HS-27A (cell line): ENCODE measurements around the gene DNAJC8.

Experiments used
- DNase-seq: peaks from one replicate; pipeline ENCODE4 v3.0.0-alpha.2; 2012; ENCODE audit warnings: low read depth, missing footprints

Gene DNAJC8

GRCh38 chr1:28199328-28200233, 33.2 kb downstream of the DNAJC8 start:
- no peak for DNase-seq

- DNase-seq = no peak
Observed at GRCh38 chr1:28197682-28198415, 35.0 kb downstream of the DNAJC8 start.

DNA sequence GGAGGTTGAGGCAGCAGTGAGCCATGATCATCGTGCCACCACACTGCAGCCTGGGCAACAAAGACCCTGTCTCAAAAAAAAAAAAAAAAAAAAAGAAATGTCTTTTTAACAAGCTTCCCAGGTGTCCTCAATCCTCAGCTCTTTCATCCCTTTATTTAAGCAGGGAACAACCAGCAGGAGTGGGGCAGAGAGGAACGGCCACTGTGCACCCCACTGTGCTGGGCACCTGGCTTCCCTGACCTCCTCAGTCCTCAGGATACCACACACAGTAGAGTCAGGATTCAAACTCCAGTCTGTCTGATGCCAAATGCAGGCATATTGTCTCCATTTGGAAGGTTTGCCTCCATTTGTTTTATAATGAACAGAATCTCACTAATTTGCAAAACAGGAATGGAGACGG, 36.5 kb downstream of the DNAJC8 start:
- DNase-seq = no peak

DNA sequence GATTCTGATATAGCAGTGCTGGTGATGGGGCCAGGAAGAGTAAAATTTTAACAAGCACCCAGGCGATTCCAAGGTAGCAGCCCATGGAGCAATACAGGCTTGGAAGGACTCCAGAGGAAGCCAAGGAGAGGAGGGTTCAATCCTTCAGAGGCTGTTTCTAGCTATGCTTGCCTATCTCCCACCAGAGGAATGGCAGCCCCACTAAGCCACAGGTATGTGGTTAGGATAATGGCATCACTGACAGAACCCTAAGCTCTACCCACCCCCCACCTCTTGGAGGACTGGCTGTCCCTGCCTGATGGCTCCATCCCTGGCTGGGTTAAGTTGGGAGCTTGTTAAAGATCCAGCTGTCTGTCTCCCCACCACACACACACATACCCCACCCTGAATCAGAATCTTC, 37.0 kb downstream of the DNAJC8 start:
- DNase-seq = no peak

DNA sequence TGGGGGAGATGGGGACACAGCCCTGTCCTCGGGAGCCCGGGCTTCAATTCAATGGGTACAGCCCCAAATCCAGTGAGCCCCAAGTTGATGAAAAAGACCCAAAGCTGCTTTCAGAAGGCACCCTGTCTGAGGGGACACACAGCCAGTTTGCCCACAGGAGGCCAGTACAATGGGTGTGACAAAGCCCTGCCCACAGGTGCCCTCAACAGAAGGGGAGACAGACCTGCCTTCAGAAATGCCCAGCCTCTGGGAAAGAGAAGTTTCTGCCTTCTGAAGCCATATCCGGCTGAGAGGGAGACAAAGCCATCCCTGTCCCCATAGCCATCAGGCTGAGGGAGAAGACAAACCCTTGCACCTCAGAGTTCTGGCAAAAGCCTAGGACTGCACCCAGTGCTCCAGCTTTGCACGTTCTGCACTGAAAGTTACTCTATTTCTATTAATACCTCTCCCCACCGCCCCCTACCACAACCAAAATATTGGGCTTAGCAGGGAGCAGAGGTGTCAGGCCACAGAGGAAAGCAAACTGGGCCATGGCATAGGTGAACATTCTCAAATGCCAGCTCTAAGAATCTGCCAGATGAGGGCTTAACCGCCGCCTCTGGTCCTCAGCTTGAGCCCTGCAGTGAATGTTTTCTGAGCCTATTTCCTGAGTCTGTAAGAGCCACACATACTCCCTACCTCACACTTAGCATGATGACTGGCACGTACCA, 38.3 kb downstream of the DNAJC8 start:
- DNase-seq = no peak

- no peak for DNase-seq
Observed at GRCh38 chr1:28193701-28194161, 39.1 kb downstream of the DNAJC8 start.

- no peak for DNase-seq
Observed at GRCh38 chr1:28190996-28191645, 41.7 kb downstream of the DNAJC8 start.

DNA sequence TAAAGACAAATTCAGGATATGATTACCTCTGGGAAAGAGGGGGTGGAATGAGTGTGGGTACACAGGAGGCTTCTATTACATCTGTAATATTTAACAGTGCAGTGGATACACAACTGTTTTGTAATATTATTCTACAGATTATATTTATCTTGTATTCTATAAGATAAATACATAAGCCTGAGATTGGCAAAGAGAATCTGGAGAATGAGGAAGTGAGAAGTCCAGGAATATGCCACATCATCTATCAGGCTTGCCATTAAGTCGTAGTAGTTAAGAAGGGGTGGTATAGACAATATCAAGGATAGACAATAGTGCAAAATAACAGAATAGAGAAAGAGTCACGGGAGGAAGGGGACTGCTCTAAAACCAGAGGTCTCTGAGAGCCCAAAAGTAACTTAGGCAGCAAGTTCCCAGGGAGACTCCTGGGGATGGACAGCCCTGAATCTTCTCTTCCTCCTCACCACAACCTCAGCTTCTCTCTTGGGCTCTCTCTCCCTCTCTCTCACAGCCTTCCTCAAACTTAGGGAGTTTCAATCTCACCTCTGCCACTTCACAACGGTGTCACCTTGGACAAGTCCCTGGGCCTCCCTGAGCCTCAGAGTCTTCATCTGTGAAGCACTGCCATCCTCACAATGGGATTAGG, 42.4 kb downstream of the DNAJC8 start:
- DNase-seq = no peak

- DNase-seq = no peak
Observed at GRCh38 chr1:28185071-28185470, 47.8 kb downstream of the DNAJC8 start.

GRCh38 chr1:28180306-28181305, 52.2 kb downstream of the DNAJC8 start:
- no peak for DNase-seq

DNA sequence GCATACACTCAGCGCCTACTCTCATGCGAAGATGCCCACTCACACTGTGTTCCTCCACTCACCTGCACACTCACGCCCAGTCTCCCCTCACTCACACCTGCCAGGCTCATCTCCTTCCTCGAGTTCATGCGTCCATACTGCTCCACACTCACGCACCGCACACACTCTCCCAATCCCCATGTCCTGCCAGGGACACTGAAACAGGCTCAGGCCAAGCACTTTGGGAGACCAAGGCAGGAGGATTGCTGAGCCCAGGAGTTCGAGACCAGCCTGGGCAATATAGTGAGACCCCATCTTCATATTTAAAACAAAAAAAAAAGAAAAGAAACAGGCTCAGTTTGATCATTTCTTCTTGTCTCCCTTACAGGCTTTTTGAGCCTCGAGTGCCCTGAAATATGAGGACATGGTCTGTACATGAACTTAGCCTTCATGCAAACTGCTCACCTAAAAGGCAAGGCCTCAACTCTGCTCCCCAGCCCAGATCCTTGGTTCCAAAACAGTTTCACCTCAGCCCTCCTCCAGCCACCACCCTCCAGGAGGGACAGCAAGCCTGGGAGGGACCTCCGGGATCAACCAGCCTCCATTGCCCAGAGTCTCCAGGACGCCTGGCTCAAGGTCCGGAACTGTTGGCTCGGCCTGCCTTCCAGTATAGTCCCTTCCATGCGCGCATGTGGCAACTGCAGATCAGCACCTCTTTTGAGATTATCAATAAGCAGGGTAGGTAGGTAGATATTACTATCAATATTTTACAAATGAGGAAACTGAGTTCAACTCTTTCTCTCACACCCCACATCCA, 53.9 kb downstream of the DNAJC8 start:
- no peak for DNase-seq

- DNase-seq = no peak
Observed at GRCh38 chr1:28176492-28177470, 56.0 kb downstream of the DNAJC8 start, which contains the start of gene PTAFR. TSS of gene PTAFR (minus strand) at chr1:28176690. CDS start at chr1:28151021, 25,669 bp downstream.

DNA sequence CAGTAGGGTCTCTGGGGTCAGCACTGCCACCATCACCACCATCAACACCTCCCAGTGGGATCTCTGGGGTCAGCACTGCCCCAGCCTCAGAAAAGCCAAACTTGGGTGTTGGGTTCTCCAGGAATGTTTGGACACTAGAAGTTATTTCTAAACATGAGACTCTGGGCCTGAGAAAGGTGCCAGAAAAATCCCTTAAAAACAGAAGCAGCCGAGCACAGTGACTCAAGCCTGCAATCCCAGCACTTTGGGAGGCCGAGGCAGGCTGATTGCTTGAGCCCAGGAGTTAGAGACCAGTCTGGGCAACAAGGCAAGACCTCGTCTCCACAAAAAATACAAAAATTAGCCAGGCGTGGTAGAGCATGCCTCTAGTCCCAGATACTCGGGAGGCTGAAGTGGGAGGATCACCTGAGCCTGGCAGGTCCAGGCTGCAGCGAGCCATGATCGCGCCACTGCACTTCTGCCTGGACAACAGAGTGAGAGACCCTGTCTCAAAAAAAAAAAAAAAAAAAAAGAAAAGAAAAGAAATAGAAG, 56.8 kb downstream of the DNAJC8 start:
- DNase-seq = no peak

GRCh38 chr1:28173980-28174297, 58.9 kb downstream of the DNAJC8 start:
- DNase-seq = no peak

- DNase-seq = no peak
Observed at GRCh38 chr1:28173151-28173979, 59.5 kb downstream of the DNAJC8 start.

DNA sequence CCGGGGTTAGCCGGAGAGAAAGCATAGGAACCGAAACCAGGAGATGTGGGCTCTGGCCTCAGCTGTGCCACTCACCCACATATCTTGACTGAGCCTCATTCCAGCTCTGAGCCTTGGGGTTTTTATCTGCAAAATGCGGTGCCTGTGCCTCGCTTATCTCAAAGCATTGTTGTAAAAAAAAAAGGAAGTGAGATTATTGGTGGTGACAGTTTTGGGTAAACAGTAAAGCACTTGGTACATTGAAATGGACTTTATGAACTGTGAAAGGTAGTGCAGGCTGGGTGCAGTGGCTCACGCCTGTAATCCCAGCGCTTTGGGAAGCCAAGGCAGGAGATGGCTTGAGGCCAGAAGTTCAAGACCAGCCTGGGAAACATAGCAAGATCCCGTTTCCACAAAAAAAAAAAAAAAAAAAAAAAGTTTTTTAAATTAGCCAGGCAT, 60.1 kb downstream of the DNAJC8 start:
- no peak for DNase-seq

DNA sequence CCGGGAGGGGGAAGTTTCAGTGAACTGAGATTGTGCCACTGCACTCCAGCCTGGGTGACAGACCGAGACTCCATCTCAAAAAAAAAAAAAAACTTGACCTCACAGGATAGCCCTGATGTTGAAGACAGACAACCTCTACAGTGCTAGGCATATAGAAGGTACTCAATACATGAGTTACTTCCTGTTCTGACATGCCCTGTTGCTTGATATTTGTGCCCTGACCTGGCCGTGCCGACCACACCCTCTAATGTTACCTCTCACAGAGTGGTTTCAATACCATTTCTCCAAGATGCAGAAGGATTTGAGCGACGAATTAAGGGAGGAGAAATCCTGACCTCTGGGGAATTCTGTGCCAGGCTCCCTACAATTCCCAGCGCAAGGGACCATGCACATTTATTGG, 61.6 kb downstream of the DNAJC8 start:
- DNase-seq = no peak
